22Rv1 (cell line): ENCODE data around the gene VEPH1.

Experiments
- CTCF ChIP-seq: fragments of 450-650 bp; IDR thresholded peaks from 2 replicates; pipeline ENCODE4 v1.5.1; 2017; ENCODE audit warnings: mild to moderate bottlenecking
- ZFX ChIP-seq: fragments of 450-650 bp; IDR thresholded peaks from 2 replicates; pipeline ENCODE4 v1.6.1; 2017; ENCODE audit warnings: antibody characterized with exemption, borderline replicate concordance

DNA sequence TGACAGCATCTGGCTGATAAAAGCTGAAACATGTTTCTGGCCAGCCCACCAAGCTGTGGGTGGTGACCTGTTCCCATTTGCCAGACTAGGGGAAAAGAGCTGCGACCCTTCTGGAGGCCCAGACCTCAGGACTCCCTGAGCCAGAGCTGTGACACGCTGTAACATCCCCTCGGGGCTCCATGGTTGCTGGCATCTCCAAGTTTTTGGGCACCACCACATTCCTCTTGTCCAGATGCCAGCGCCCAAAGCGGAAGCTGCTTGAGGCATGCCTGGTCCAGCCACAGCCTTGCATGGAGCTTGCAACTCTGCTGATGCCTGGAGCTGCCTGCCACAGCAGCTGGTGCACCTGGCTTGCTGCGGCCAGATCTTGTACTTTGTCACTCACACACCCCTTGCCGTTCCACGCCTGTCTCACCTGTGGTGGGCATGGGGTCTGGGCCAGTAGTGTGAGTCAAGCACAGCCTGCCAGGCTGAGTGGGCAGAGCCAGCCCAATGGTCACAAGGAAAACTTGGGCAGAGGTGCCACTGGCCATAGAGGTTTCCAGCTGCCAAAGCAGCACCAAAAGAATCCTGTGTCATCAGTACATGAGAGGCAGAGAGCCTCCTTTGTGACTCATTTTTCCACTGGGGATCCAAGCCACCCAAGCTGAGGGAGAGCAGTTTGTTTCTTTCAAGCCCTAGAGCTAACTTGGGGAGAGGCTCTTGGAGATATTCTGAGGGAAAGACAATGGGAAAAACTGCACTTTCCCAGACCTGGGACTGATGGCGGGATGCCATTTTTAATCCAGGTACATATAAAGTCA, 112.3 kb downstream of the VEPH1 start:
- TF ChIP-seq ZFX (no peak), CTCF (no peak)
